ENCODE results near the gene CDCA8. TPM values are rescaled to one million over a fixed set of nuclear protein-coding genes. Genes with fewer than 3 reads are reported as not detected.

The CDCA8 gene
- total RNA-seq, 6 experiments from 2014 or later: 0.31 to 2.2 (median 0.76) TPM

- no peak for TF ChIP-seq POLR2A (IDR thresholded peaks at IDR 0.05)
- no peak for TF ChIP-seq CTCF (IDR thresholded peaks at IDR 0.05)
- intact Hi-C loops (cut with DNase I): no loop called here
These were observed 6.8 kb downstream of the CDCA8 start for GRCh38 chr1:37699147-37699546.

GRCh38 chr1:37701051-37701450 lies 8.7 kb downstream of the CDCA8 start:
- no peak for DNase-seq
- no peak overlapping the region for H3K4me3 ChIP-seq
- no peaks in the 10 kb centered on the region for H3K4me1 ChIP-seq
- H3K9me3 ChIP-seq: no peaks in the 10 kb centered on the region
- 80% methylated on average over 1 of the region's 2 CpGs for WGBS (ENCODE audit: insufficient coverage, low coverage, low lambda C conversion rate, missing lambda C conversion rate)
- no peaks in the 10 kb centered on the region for H3K27me3 ChIP-seq
- no peak overlapping the region for H3K27ac ChIP-seq
- intact Hi-C loops (cut with DNase I): no loop called here
- no peaks in the 10 kb centered on the region for H3K36me3 ChIP-seq
- no peak for ATAC-seq
- TF ChIP-seq CTCF (IDR thresholded peaks at IDR 0.05): no peak
- no peak for TF ChIP-seq POLR2A (IDR thresholded peaks at IDR 0.05)

More at GRCh38 chr1:37699147-37699546, 6.8 kb downstream of the CDCA8 start:
- no peaks in the 10 kb centered on the region for H3K36me3 ChIP-seq
- no peak overlapping the region for H3K27ac ChIP-seq
- no peaks in the 10 kb centered on the region for H3K4me1 ChIP-seq
- ATAC-seq: no peak
- DNase-seq: no peak
- no peaks in the 10 kb centered on the region for H3K27me3 ChIP-seq
- 81% methylated on average over 7 of the region's 7 CpGs for whole genome bisulfite sequencing (ENCODE audit: insufficient coverage, low coverage, low lambda C conversion rate, missing lambda C conversion rate)
- no peaks in the 10 kb centered on the region for H3K9me3 ChIP-seq
- no peak overlapping the region for H3K4me3 ChIP-seq

- intact Hi-C loops (cut with DNase I): no loop called here
- H3K36me3 ChIP-seq: no peaks in the 10 kb centered on the region
- no peak for DNase-seq
- no peak overlapping the region for H3K27ac ChIP-seq
- WGBS (ENCODE audit: insufficient coverage, low coverage, low lambda C conversion rate, missing lambda C conversion rate): 100% methylated on average over 5 of the region's 14 CpGs
- H3K4me3 ChIP-seq: no peak overlapping the region
- H3K27me3 ChIP-seq: no peaks in the 10 kb centered on the region
- ATAC-seq: no peak
- H3K4me1 ChIP-seq: no peaks in the 10 kb centered on the region
- no peak for TF ChIP-seq POLR2A (IDR thresholded peaks at IDR 0.05)
- no peak for TF ChIP-seq CTCF (IDR thresholded peaks at IDR 0.05)
- H3K9me3 ChIP-seq: no peaks in the 10 kb centered on the region
These were observed 10.7 kb downstream of the CDCA8 start for GRCh38 chr1:37703061-37703460.

DNA sequence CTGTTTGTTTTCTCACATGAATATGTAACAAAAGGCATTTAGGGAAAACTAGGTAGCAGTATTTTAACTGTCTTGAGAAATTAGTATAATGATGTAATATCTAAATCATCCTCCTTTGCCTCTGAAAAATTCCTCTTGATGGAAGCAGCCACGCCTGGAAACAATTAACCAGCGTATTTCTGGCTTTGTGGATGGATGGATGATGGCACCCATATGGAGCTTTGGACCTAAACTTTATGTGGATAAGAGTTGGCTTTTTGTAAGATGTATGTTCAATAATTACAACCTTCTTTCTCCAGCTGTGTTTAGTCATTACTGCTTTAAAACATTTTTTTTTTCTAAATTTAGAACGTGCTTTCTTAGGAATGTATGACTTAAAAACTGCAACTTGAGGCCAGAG lies 12.7 kb downstream of the CDCA8 start:
- WGBS (ENCODE audit: insufficient coverage, low coverage, low lambda C conversion rate, missing lambda C conversion rate): 88% methylated on average over 3 of the region's 3 CpGs
- intact Hi-C loops (cut with DNase I): no loop called here
- ATAC-seq (no peak), DNase-seq (no peak)
- Histone ChIP-seq H3K9me3 (no peaks in the 10 kb centered on the region), H3K36me3 (no peaks in the 10 kb centered on the region), H3K4me1 (no peaks in the 10 kb centered on the region), H3K27ac (no peak overlapping the region), H3K27me3 (no peaks in the 10 kb centered on the region), H3K4me3 (no peak overlapping the region)
- no peak for TF ChIP-seq POLR2A (IDR thresholded peaks at IDR 0.05)
- TF ChIP-seq CTCF (IDR thresholded peaks at IDR 0.05): no peak

GRCh38 chr1:37705399-37705798 lies 13.1 kb downstream of the CDCA8 start:
- 77% methylated on average over 6 of the region's 8 CpGs for WGBS (ENCODE audit: insufficient coverage, low coverage, low lambda C conversion rate, missing lambda C conversion rate)
- ATAC-seq: no peak
- Histone ChIP-seq H3K36me3 (no peaks in the 10 kb centered on the region), H3K4me3 (no peak overlapping the region), H3K27ac (no peak overlapping the region), H3K27me3 (no peaks in the 10 kb centered on the region), H3K4me1 (no peaks in the 10 kb centered on the region), H3K9me3 (no peaks in the 10 kb centered on the region)
- DNase-seq: no peak
- TF ChIP-seq CTCF (IDR thresholded peaks at IDR 0.05) (no peak), POLR2A (IDR thresholded peaks at IDR 0.05) (no peak)
- intact Hi-C loops (cut with DNase I): no loop called here

All from right lobe of liver (tissue), 6 donors.